ENCODE results near the gene TINAG.
"Not testable (repeated sequence)": the region's sequence is repeated elsewhere in the genome, so short reads cannot be mapped to it uniquely, and the experiment has no call there.

Gene TINAG

GRCh38 chr6:54307439-54307910 lies 766 bp upstream of the TINAG start:
- no peak for DNase-seq

- no peak for DNase-seq
Measured at GRCh38 chr6:54308986-54309315, 710 bp downstream of the TINAG start.

- no peak for DNase-seq
Measured at GRCh38 chr6:54310377-54311152, 2.3 kb downstream of the TINAG start.

GRCh38 chr6:54315656-54316055 lies 7.4 kb downstream of the TINAG start:
- no peak for DNase-seq

- no peak for DNase-seq
Measured at GRCh38 chr6:54320871-54321270, 12.6 kb downstream of the TINAG start.

GRCh38 chr6:54327631-54328030 lies 19.4 kb downstream of the TINAG start:
- DNase-seq = no peak

- DNase-seq = not testable (repeated sequence)
Measured at GRCh38 chr6:54331571-54331970, 23.3 kb downstream of the TINAG start.

GRCh38 chr6:54335871-54336270 lies 27.6 kb downstream of the TINAG start:
- DNase-seq = no peak

- DNase-seq = no peak
Measured at GRCh38 chr6:54353975-54354374, 45.7 kb downstream of the TINAG start.

- no peak for DNase-seq
Measured at GRCh38 chr6:54354608-54355007, 46.4 kb downstream of the TINAG start.

- no peak for DNase-seq
Measured at GRCh38 chr6:54357141-54357540, 48.9 kb downstream of the TINAG start.

GRCh38 chr6:54361188-54361587 lies 52.9 kb downstream of the TINAG start:
- DNase-seq = no peak

GRCh38 chr6:54361734-54362133 lies 53.5 kb downstream of the TINAG start:
- DNase-seq = no peak

GRCh38 chr6:54366667-54367327 lies 58.6 kb downstream of the TINAG start:
- no peak for DNase-seq

GRCh38 chr6:54377776-54378175 lies 69.5 kb downstream of the TINAG start:
- no peak for DNase-seq

GRCh38 chr6:54386295-54386694 lies 78.1 kb downstream of the TINAG start:
- DNase-seq = no peak

- DNase-seq = no peak
Measured at GRCh38 chr6:54390362-54390761, 82.1 kb downstream of the TINAG start.

GRCh38 chr6:54391577-54391976 lies 83.3 kb downstream of the TINAG start:
- DNase-seq = no peak

GRCh38 chr6:54403096-54403495 lies 94.9 kb downstream of the TINAG start:
- no peak for DNase-seq

GRCh38 chr6:54404791-54405190 lies 96.5 kb downstream of the TINAG start:
- DNase-seq = no peak

- DNase-seq = no peak
Measured at GRCh38 chr6:54411767-54412166, 103.5 kb downstream of the TINAG start.

GRCh38 chr6:54415517-54415916 lies 107.3 kb downstream of the TINAG start:
- no peak for DNase-seq

GRCh38 chr6:54419885-54420284 lies 111.6 kb downstream of the TINAG start:
- no peak for DNase-seq
